ENCODE data around the gene GRIA1.

GRCh38 chr5:153707626-153708025 lies 217.2 kb downstream of the GRIA1 start:
- TF ChIP-seq, protein P1, sequence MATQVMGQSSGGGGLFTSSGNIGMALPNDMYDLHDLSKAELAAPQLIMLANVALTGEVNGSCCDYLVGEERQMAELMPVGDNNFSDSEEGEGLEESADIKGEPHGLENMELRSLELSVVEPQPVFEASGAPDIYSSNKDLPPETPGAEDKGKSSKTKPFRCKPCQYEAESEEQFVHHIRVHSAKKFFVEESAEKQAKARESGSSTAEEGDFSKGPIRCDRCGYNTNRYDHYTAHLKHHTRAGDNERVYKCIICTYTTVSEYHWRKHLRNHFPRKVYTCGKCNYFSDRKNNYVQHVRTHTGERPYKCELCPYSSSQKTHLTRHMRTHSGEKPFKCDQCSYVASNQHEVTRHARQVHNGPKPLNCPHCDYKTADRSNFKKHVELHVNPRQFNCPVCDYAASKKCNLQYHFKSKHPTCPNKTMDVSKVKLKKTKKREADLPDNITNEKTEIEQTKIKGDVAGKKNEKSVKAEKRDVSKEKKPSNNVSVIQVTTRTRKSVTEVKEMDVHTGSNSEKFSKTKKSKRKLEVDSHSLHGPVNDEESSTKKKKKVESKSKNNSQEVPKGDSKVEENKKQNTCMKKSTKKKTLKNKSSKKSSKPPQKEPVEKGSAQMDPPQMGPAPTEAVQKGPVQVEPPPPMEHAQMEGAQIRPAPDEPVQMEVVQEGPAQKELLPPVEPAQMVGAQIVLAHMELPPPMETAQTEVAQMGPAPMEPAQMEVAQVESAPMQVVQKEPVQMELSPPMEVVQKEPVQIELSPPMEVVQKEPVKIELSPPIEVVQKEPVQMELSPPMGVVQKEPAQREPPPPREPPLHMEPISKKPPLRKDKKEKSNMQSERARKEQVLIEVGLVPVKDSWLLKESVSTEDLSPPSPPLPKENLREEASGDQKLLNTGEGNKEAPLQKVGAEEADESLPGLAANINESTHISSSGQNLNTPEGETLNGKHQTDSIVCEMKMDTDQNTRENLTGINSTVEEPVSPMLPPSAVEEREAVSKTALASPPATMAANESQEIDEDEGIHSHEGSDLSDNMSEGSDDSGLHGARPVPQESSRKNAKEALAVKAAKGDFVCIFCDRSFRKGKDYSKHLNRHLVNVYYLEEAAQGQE (IDR thresholded peaks at IDR 0.05; ENCODE audit: insufficient read depth in 1 of 2, low read depth in 2 of 2, low read length in 2 of 2): no peak
- no peak for TF ChIP-seq POLR2AphosphoS5 (IDR thresholded peaks at IDR 0.05; ENCODE audit: low read depth, low read length)

Measured in PFSK-1 (cell line).